ENCODE measurements around the gene SLC30A2.

DNA sequence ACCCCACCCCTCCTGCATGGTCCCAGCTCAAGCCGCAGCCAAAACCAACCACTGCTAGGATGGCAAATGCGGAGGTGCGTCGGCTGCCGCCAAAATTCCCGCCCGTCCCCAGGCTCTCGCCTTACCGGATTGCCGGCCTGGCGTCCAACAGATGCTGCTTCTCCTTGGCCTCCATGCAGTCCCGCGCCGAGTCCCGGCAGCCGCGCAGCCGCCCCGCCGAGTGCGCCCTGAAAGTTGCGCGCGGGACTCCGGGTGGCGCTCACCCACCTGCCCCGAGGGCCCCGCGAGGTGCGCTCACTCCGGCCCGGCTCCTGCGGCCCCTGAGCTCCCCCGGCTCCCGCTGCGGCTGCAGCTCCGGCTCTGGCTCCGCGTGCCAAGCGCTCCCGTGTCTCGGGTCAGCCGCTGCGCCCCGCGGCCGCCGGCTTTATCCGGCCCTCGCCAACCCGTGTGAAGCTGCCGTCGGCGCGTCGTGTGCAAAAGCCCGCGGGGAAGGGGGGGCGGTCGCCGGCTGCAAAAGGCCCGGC is at the start of gene SLC30A2:
- TF ChIP-seq, protein P1, sequence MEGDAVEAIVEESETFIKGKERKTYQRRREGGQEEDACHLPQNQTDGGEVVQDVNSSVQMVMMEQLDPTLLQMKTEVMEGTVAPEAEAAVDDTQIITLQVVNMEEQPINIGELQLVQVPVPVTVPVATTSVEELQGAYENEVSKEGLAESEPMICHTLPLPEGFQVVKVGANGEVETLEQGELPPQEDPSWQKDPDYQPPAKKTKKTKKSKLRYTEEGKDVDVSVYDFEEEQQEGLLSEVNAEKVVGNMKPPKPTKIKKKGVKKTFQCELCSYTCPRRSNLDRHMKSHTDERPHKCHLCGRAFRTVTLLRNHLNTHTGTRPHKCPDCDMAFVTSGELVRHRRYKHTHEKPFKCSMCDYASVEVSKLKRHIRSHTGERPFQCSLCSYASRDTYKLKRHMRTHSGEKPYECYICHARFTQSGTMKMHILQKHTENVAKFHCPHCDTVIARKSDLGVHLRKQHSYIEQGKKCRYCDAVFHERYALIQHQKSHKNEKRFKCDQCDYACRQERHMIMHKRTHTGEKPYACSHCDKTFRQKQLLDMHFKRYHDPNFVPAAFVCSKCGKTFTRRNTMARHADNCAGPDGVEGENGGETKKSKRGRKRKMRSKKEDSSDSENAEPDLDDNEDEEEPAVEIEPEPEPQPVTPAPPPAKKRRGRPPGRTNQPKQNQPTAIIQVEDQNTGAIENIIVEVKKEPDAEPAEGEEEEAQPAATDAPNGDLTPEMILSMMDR (IDR thresholded peaks at IDR 0.05; ENCODE audit: low read length), result no peak
- no peak for TF ChIP-seq EZH2 (optimal IDR thresholded peaks at IDR 0.05; ENCODE audit: low read depth, low read length)
- TF ChIP-seq EZH2phosphoT487 (IDR thresholded peaks at IDR 0.05; ENCODE audit: low read length), result no peak

Measured in MM.1S (cell line).